Lung (tissue), 12 donors: ENCODE data around the gene GALNT2. TPM values are rescaled to one million over a fixed set of nuclear protein-coding genes. Genes with fewer than 3 reads are reported as not detected.

ENCODE experiments used
- ATAC-seq: fragments of 200-7000 bp; cut with Tn5 transposase; one replicate; pipeline ENCODE4 v1.9.1; 2020; ENCODE audit warnings: moderate number of reproducible peaks; ENCODE audit not compliant: insufficient read depth, low FRiP score
- DNase-seq, 3 donors: peaks; one replicate each; pipeline ENCODE4 v3.0.0-alpha.2; 2013 to 2017
- H3K27ac ChIP-seq, 2 donors: one replicate each; pipeline ENCODE4 v1.5.1; 2013; ENCODE audit warnings: mild to moderate bottlenecking in 2 of 2, moderate library complexity in 2 of 2, control low read depth in 1 of 2, inconsistent platforms in 1 of 2, low read depth in 1 of 2, low read length in 1 of 2
- H3K27me3 ChIP-seq, 3 donors: one replicate each; pipeline ENCODE4 v1.5.1; 2013; ENCODE audit warnings: low read length in 2 of 3; ENCODE audit not compliant: control insufficient read depth in 3 of 3, insufficient read depth in 3 of 3
- H3K36me3 ChIP-seq, 4 donors: one replicate each; pipeline ENCODE4 v1.5.1; 2013; ENCODE audit warnings: low read length in 4 of 4, mild to moderate bottlenecking in 1 of 4, moderate library complexity in 1 of 4; ENCODE audit not compliant: control insufficient read depth in 4 of 4, insufficient read depth in 4 of 4
- H3K4me1 ChIP-seq, 5 donors: one replicate each; pipeline ENCODE4 v1.5.1; 2013; ENCODE audit warnings: low read length in 5 of 5, mild to moderate bottlenecking in 2 of 5, moderate library complexity in 1 of 5; ENCODE audit not compliant: control insufficient read depth in 5 of 5, insufficient read depth in 5 of 5
- H3K4me3 ChIP-seq: one replicate; pipeline ENCODE4 v1.5.1; 2013; ENCODE audit warnings: mild to moderate bottlenecking, control low read depth, moderate library complexity
- H3K9ac ChIP-seq, 2 donors: one replicate each; pipeline ENCODE4 v1.5.1; 2013; ENCODE audit warnings: low read length in 2 of 2, control low read depth in 1 of 2; ENCODE audit not compliant: insufficient read depth in 1 of 2
- H3K9me3 ChIP-seq, 4 donors: one replicate each; pipeline ENCODE4 v1.5.1; 2013; ENCODE audit warnings: low read length in 3 of 4, mild to moderate bottlenecking in 1 of 4, moderate library complexity in 1 of 4; ENCODE audit not compliant: control insufficient read depth in 4 of 4, insufficient read depth in 3 of 4
- CTCF ChIP-seq: IDR thresholded peaks from 2 replicates; pipeline ENCODE4 v1.5.1; 2012; ENCODE audit warnings: mild to moderate bottlenecking; ENCODE audit errors: control extremely low read depth, extremely low read depth
- WGBS, 2 donors: extraction: QIAGEN DNeasy Blood & Tissue Kit; methylation state at CpG; one replicate each; pipeline ENCODE4 v1.1.7; 2013; 5-methylcytosine and 5-hydroxymethylcytosine counted together
- polyA plus RNA-seq, 2 donors: library from polyadenylated mRNA; stranded (reverse); fragments of 200-250 nt; gene quantifications; one replicate each; pipeline ENCODE4 v1.2.1, GENCODE V29; 2013
- total RNA-seq, 2 donors: library from RNA; depleted of rRNA in 1 of 2; stranded (reverse); fragments of >200 nt in 1 of 2; gene quantifications; one replicate each; pipeline ENCODE4 v1.2.1, GENCODE V29; 2014 to 2021
- donor health status: control.
- donor health status: control.
- donor health status: Bipolar disorder and iron deficiency.
- donor health status: healthy.
- donor health status: DM: yes; HTN: yes; CAD: no.

Gene GALNT2
- total and polyA plus RNA-seq, 4 donors: 23.1 to 101 (median 58.9) TPM

DNA sequence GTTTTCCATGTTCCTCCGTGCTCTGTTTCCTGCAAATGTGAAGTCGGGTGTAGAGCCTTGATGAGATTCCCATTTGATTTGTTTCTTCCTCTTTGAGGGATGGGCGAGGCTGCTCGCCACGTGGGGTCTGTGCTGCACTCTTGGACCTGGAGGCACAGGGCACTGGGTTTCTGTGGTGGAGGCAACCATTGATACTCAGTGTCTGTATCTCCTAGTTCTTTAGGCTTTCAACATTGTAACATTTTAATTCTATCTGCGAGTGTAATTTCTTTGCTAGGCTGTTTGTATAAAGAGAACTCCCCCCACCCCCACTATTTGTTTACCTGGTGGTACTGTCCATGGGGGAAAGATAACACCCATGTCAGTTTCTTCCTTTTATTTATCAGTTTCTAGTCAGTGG, 52.3 kb downstream of the GALNT2 start:
- TF ChIP-seq CTCF: no peak

GRCh38 chr1:230120289-230120920, 53.4 kb downstream of the GALNT2 start:
- TF ChIP-seq CTCF: no peak
- ATAC-seq (no peak), DNase-seq (no peak)
- Histone ChIP-seq H3K9me3 (no peaks in the 10 kb centered on the region), H3K9ac (no peak overlapping the region), H3K4me1 (peaks cover 0 to 7% (median 0%) of the 10 kb centered on the region in 5 donors), H3K4me3 (no peak overlapping the region), H3K27me3 (no peaks in the 10 kb centered on the region), H3K27ac (no peak overlapping the region), H3K36me3 (no peaks in the 10 kb centered on the region)
- 95 to 96% methylated on average over 14 of the region's 14 CpGs for WGBS, 2 donors

More for the DNA sequence above, 52.3 kb downstream of the GALNT2 start:
- DNase-seq (no peak), ATAC-seq (no peak)
- Histone ChIP-seq H3K36me3 (no peaks in the 10 kb centered on the region), H3K9ac (no peak overlapping the region), H3K4me1 (peaks cover 0 to 4% (median 0%) of the 10 kb centered on the region in 5 donors), H3K27me3 (no peaks in the 10 kb centered on the region), H3K4me3 (no peak overlapping the region), H3K27ac (no peak overlapping the region), H3K9me3 (no peaks in the 10 kb centered on the region)
- WGBS, 2 donors: 90 to 94% methylated on average over 6 of the region's 6 CpGs

DNA sequence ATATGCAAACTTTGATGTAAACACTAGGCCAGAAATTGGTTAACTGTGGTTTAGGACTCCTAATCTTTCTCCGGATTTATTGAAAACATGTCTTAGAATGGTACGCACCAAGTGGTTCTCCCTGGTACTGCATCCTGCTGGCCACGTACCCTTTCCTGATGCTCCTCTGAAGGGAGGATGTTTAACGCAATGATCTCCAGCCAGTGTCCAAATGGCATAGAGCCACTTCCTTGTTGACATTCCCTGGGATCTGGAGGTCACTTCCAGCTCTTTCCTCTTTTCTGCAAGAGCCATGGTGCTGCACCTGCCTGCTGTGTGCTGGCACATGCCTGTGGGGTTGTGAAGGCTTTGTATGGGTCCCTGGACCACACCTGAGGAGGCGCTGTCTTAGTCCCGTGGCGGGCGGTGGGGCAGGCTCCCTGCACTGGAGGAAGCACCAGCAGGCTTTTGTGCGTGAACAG, 53.9 kb downstream of the GALNT2 start:
- TF ChIP-seq CTCF: peak; percentile 24
- ATAC-seq: peak; percentile 21
- DNase-seq: peak in 1 of 3 donors; percentile 37
- no peak overlapping the region for H3K27ac ChIP-seq
- no peak overlapping the region for H3K9ac ChIP-seq
- H3K4me1 ChIP-seq: peaks cover 0 to 13% (median 0%) of the 10 kb centered on the region in 5 donors
- no peaks in the 10 kb centered on the region for H3K27me3 ChIP-seq
- no peak overlapping the region for H3K4me3 ChIP-seq
- WGBS, 2 donors: 74 to 76% methylated on average over 9 of the region's 9 CpGs
- no peaks in the 10 kb centered on the region for H3K9me3 ChIP-seq
- H3K36me3 ChIP-seq: no peaks in the 10 kb centered on the region
